Measurements from ENCODE around the gene SPDYC.

SPDYC gene

DNA sequence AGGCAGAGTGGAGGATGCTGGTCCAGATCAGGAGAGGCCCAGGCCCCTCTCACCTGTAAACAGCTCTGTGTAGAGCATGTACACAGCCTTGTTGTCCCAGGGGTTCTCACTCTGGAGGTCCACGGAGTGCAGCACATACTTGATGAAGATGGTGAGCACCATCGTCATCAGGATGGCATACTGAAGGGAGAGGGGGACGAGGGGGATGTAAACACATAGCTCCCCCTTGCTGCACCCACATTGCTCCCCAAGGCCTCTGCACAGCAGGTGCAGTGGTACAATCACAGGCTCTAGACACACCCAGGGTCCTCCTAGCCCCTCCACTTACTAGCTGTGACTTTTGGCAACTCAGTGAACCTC is 38.6 kb upstream of the SPDYC start:
- Histone ChIP-seq H3K79me2 (ENCODE audit: insufficient read depth, low read length) (peaks cover 25% of the 10 kb centered on the region), H3K4me2 (ENCODE audit: low read depth, low read length, poor library complexity, severe bottlenecking) (peak overlapping the region; percentile 99), H2AFZ (ENCODE audit: low read depth, low read length, severe bottlenecking) (no peak overlapping the region), H4K20me1 (ENCODE audit: low read depth, low read length) (no peaks in the 10 kb centered on the region), H3K9ac (ENCODE audit: low read length) (peak overlapping the region; percentile 97), H3K9me3 (ENCODE audit: insufficient read depth, low read length) (no peaks in the 10 kb centered on the region), H3K27me3 (ENCODE audit: low read length) (no peaks in the 10 kb centered on the region), H3K4me3 (ENCODE audit: insufficient read depth, low read length, poor library complexity, severe bottlenecking) (peak overlapping the region; percentile 48), H3K27ac (ENCODE audit: low read depth, low read length) (peak overlapping the region; percentile 100), H3F3A (ENCODE audit: insufficient read depth) (peaks cover 58% of the 10 kb centered on the region), H3K36me3 (ENCODE audit: low read length) (peaks cover 22% of the 10 kb centered on the region; the same call in 1 of the 2 replicates), H3K9me2 (replicated peaks; ENCODE audit: insufficient read depth, low read length) (no peaks in the 10 kb centered on the region)
- TF ChIP-seq CTCF (IDR thresholded peaks at IDR 0.05; ENCODE audit: insufficient read depth, low read length, poor library complexity, severe bottlenecking) (no peak), EZH2phosphoT487 (conservative IDR thresholded peaks at IDR 0.05; ENCODE audit: low read length) (no peak)

GRCh38 chr11:65131895-65132237 is 38.2 kb upstream of the SPDYC start:
- no peaks in the 10 kb centered on the region for H3K27me3 ChIP-seq (ENCODE audit: low read length)
- H3K9ac ChIP-seq (ENCODE audit: low read length), result peak overlapping the region; percentile 97
- H3K4me3 ChIP-seq (ENCODE audit: insufficient read depth, low read length, poor library complexity, severe bottlenecking), result peak overlapping the region; percentile 48
- H3K9me2 ChIP-seq (replicated peaks; ENCODE audit: insufficient read depth, low read length), result no peaks in the 10 kb centered on the region
- H3K36me3 ChIP-seq (ENCODE audit: low read length), result peaks cover 22% of the 10 kb centered on the region; the same call in 1 of the 2 replicates
- H3K9me3 ChIP-seq (ENCODE audit: insufficient read depth, low read length), result no peaks in the 10 kb centered on the region
- H2AFZ ChIP-seq (ENCODE audit: low read depth, low read length, severe bottlenecking), result no peak overlapping the region
- H3F3A ChIP-seq (ENCODE audit: insufficient read depth), result peaks cover 54% of the 10 kb centered on the region
- peak overlapping the region; percentile 99 for H3K4me2 ChIP-seq (ENCODE audit: low read depth, low read length, poor library complexity, severe bottlenecking)
- TF ChIP-seq CTCF (IDR thresholded peaks at IDR 0.05; ENCODE audit: insufficient read depth, low read length, poor library complexity, severe bottlenecking) (no peak), EZH2phosphoT487 (conservative IDR thresholded peaks at IDR 0.05; ENCODE audit: low read length) (no peak)
- no peaks in the 10 kb centered on the region for H4K20me1 ChIP-seq (ENCODE audit: low read depth, low read length)
- peaks cover 25% of the 10 kb centered on the region for H3K79me2 ChIP-seq (ENCODE audit: insufficient read depth, low read length)
- peak overlapping the region; percentile 100 for H3K27ac ChIP-seq (ENCODE audit: low read depth, low read length)

GRCh38 chr11:65132238-65132987 is 37.6 kb upstream of the SPDYC start:
- peaks cover 25% of the 10 kb centered on the region for H3K79me2 ChIP-seq (ENCODE audit: insufficient read depth, low read length)
- H2AFZ ChIP-seq (ENCODE audit: low read depth, low read length, severe bottlenecking), result no peak overlapping the region
- H3K27ac ChIP-seq (ENCODE audit: low read depth, low read length), result peak overlapping the region; percentile 100
- peak overlapping the region; percentile 96 for H3K4me3 ChIP-seq (ENCODE audit: insufficient read depth, low read length, poor library complexity, severe bottlenecking)
- TF ChIP-seq CTCF (IDR thresholded peaks at IDR 0.05; ENCODE audit: insufficient read depth, low read length, poor library complexity, severe bottlenecking) (no peak), EZH2phosphoT487 (conservative IDR thresholded peaks at IDR 0.05; ENCODE audit: low read length) (no peak)
- peaks cover 49% of the 10 kb centered on the region for H3F3A ChIP-seq (ENCODE audit: insufficient read depth)
- H3K9me2 ChIP-seq (replicated peaks; ENCODE audit: insufficient read depth, low read length), result no peaks in the 10 kb centered on the region
- H3K27me3 ChIP-seq (ENCODE audit: low read length), result no peaks in the 10 kb centered on the region
- no peaks in the 10 kb centered on the region for H3K9me3 ChIP-seq (ENCODE audit: insufficient read depth, low read length)
- H4K20me1 ChIP-seq (ENCODE audit: low read depth, low read length), result no peaks in the 10 kb centered on the region
- peak overlapping the region; percentile 99 for H3K4me2 ChIP-seq (ENCODE audit: low read depth, low read length, poor library complexity, severe bottlenecking)
- peak overlapping the region; percentile 97 for H3K9ac ChIP-seq (ENCODE audit: low read length)
- H3K36me3 ChIP-seq (ENCODE audit: low read length), result peaks cover 22% of the 10 kb centered on the region; the same call in 1 of the 2 replicates
